GM10248 (cell line): Measurements from ENCODE around the gene SDR42E2.
A peak's percentile ranks its signal among the peaks of the same experiment; 100 is the strongest.

Experiments used
- CTCF ChIA-PET: fragments of 300-600 bp; sonication (Branson Sonifier 250); formaldehyde crosslinking; extraction: SDS; loops from one replicate; lab custom pipeline; 2021; ENCODE audit warnings: antibody characterized with exemption; lab: Yijun Ruan, JAX
- POLR2A ChIA-PET: fragments of 350-650 bp; sonication (Branson Sonifier 250); formaldehyde crosslinking; extraction: SDS; loops from one replicate; lab custom pipeline; 2020; ENCODE audit warnings: antibody characterized with exemption; lab: Yijun Ruan, JAX
- DNase-seq: peaks from one replicate; pipeline ENCODE4 v3.0.0; 2012; ENCODE audit errors: extremely low spot score
- CTCF ChIP-seq: IDR thresholded peaks from 2 replicates; pipeline ENCODE4 v1.5.1; 2012; ENCODE audit warnings: mild to moderate bottlenecking, low read depth; ENCODE audit errors: extremely low read depth, missing control alignments, control extremely low read depth

Gene SDR42E2

DNA sequence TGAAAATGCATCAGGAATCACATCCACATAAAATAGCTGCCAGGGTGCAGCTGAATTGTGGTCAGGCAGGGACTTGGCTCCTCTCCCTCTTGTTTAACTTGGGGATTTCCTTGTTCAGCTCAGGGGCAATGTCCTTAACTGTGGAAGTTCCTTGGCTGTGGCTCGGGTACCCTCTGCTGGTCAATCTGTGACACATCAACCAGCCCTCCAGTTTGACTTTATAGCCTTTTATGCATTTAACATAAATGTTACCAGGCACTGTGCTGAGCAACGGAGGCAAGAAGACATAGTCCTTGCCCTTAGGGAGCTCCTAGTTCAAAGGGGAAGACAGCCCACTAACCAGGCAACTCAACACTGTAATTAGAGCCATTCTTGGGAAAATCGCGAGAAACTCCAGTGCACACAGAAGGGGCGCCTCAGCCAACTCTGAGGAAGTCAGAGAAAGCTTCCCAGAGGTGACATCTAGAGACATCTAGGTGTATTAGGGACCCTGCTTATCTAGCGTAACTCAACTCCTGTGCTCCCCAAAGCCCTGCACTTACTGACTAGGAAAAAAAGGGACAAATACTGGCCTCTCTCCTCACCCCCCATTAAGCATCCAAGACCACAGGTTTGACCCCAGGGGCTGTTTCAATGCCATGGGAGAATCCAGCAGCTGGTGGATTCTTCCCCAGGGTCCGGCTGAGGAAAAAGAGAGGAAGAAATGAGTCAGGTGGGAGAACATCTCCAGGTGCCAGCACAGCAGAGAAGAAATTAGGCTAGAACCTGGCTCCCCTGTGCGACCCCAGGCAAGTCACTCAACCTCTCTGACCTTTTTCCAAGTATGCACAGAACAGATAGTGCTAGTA lies 26.5 kb downstream of the SDR42E2 start:
- peak; percentile 60 for DNase-seq
- ChIA-PET POLR2A (interaction anchor here (0.9 kb wide), 1 partner anchor 236 kb away, joined by 3 read pairs; the partner anchor contains the start of gene UQCRC2), CTCF (interaction anchor here (0.6 to 4.9 kb wide), 56 partner anchors 8 to 606 kb away, joined by 3 to 40 read pairs (median 4); partner anchors contain the start of genes EEF2K, MOSMO, PDZD9 and UQCRC2)
- peak; percentile 81 for TF ChIP-seq CTCF

DNA sequence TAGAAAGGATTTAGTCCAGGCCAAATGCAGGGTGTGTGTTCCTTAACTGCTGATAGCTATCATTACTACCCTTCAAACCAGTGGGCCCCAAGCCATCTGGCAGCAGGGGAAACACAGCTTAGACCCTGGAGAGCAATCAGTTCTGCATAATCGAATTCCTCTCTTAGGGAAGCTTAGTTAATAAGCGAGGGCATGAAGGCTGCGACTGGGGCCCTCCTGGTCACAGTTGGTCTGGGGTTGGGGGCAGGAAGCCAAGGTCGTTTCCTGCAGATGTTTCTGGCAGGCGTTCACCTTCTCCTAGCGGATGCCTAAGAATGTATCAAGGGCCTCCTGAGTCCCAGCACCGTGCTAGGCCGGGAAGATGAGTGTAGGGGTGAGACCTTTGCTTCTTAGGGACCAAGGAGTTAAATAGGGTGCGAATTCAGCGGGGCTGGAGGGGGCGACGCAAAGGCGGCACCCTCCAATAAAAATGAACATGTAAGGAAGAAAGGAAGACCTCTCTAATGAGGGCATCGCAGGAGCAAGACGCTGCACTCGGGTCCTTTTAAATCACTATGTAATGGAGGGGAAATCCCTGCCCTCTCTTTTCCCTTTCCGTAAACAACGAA lies 27.3 kb downstream of the SDR42E2 start:
- POLR2A ChIA-PET: interaction anchor here (0.9 kb wide), 1 partner anchor 236 kb away, joined by 3 read pairs; the partner anchor contains the start of gene UQCRC2
- no peak for DNase-seq
- TF ChIP-seq CTCF: no peak
- CTCF ChIA-PET: interaction anchor here (0.8 to 4.9 kb wide), 26 partner anchors 9 to 247 kb away, joined by 3 to 40 read pairs (median 7); partner anchors contain the start of genes EEF2K, MOSMO and PDZD9

DNA sequence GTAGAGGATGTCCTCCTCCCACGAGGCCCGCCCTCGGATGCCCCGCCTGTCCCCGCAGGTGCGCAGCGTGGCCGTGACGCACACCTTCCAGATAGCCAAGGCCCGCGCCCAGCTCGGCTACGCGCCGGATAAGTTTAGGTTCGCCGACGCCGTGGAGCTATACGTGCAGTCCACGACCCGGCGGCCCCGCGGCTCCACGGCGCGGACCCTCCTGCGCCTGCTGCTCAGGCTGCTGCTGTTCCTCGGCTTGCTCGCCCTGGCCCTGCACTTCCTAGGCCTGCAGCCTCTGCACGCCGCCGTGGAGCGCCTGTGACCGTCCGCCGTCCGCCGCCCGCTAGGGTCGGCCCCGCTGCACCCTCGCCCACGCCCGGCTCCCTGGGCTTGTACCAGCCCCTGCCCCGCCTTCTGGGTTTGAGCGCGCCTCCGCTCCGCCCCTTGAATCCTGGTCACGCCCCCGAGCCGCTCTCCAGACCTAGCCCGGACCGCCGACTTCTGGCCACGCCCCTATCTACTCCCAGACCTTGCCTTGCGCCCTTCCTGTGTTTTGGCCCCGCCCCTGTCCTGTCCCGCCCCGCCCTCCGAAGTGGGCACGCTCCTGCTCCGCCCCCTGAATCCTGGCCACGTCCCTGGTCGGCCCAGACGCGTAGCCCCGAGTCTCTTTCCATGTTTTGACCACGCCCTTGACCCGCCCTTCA lies 27.9 kb downstream of the SDR42E2 start:
- DNase-seq: peak; percentile 95
- no peak for TF ChIP-seq CTCF
- CTCF ChIA-PET: interaction anchor here (1.0 to 4.9 kb wide), 8 partner anchors 10 to 191 kb away, joined by 3 to 40 read pairs (median 10); partner anchors contain the start of genes EEF2K and PDZD9
- POLR2A ChIA-PET: interaction anchor here (0.9 to 1.4 kb wide), 3 partner anchors 18 to 237 kb away, joined by 3 read pairs; partner anchors contain the start of gene UQCRC2

GRCh38 chr16:22190776-22191531 lies 28.6 kb downstream of the SDR42E2 start:
- TF ChIP-seq CTCF: no peak
- POLR2A ChIA-PET: interaction anchor here (1.1 to 1.4 kb wide), 2 partner anchors 17 to 238 kb away, joined by 3 read pairs; partner anchors contain the start of gene UQCRC2
- CTCF ChIA-PET: interaction anchor here (1.0 to 8.8 kb wide), 5 partner anchors 14 to 191 kb away, joined by 3 to 85 read pairs (median 4); partner anchors contain the start of genes EEF2K and POLR3E
- DNase-seq: peak; percentile 95

DNA sequence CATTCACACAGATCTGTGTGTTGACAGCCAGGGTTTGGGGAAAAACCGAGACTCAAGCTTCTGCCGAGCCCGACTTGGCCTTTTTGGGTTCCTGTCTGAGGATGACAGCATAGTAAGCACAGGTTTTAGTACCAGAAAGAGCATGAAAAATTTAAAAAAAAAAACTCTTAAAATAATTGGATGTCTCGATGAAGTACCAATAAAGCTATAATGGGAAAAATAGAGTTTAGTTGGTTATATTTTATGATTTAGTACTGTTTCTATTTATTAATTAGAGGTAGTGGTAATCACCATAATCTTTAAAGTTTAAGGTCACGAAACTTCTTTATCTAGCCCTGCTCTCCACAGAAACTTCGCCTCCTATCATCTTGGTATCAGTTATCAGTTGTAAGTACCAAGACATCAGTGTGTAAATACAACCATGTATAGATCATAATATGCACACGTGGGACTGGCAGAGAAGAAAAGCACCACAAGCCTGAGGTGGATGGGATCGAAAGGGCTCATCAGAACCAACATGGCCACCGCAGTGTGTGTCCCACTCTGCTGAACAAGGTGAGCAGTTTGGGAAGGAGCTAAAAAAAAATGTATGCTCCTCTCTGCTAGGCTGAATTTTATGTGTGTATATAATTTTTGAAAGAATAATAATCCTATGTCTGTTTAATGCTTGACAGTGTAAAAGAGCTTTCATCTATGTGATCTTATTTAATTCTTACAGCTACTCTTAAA lies 29.4 kb downstream of the SDR42E2 start:
- ChIA-PET CTCF (interaction anchor here (1.0 to 8.8 kb wide), 7 partner anchors 13 to 191 kb away, joined by 3 to 85 read pairs (median 4); partner anchors contain the start of genes EEF2K and POLR3E), POLR2A (interaction anchor here (1.1 to 1.4 kb wide), 2 partner anchors 16 to 238 kb away, joined by 3 read pairs; partner anchors contain the start of gene UQCRC2)
- no peak for DNase-seq
- no peak for TF ChIP-seq CTCF
